ENCODE results near the gene UTY. TPM values are rescaled to one million over a fixed set of nuclear protein-coding genes. Genes with fewer than 3 reads are reported as not detected.

UTY gene
- total RNA-seq, 2 experiments from 2014 or later: 35.8 to 36.7 TPM

DNA sequence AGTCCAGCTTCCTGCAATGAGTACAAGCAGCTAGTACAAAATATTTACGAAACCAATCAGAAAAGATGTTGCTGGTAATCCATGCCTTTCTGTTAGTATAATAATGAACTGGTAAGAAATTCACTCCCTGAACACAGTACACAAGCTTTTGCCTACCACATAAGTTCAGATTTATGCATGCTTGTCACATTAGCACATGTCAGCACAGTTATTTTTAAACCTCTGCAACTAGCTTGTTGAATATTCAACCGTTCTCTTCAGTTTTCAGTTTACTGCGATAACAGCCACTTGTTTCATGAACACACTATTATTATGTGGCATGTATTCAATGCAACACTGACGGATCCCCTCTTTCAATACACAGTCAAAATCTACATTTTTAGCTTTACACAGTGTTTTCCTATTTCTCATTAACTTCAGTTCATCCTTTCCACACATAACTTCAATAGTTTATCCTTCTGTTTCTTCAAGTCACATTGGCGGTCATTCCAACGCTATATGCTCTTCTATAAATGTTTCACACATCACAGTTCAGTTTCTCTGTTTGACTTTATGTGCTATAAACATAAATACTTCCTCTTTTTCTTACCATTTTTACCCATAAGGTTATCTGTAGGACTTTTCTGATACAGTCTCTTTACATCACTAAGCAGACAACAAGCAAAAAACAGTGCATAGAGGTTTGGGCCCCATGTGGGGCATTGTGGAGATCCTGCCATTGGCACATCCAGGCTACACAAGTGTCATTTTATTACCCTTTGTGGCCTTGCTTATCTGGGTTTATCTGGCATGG, 62.8 kb downstream of the UTY start:
- peak overlapping the region; percentile 59 for H3K4me2 ChIP-seq (ENCODE audit: low read length)
- no peaks in the 10 kb centered on the region for H4K20me1 ChIP-seq (ENCODE audit: insufficient read depth, low read length)
- H3K4me3 ChIP-seq (ENCODE audit: low read depth, low read length, poor library complexity, severe bottlenecking): peak overlapping the region; percentile 40
- intact Hi-C loops (cut with micrococcal nuclease; ENCODE audit: unreplicated experiment): no loop called here
- DNase-seq (ENCODE audit: low spot score): peak; percentile 30
- peaks cover 40% of the 10 kb centered on the region for H3K36me3 ChIP-seq (ENCODE audit: insufficient read depth, low read length)
- peaks cover 65% of the 10 kb centered on the region for H3K79me2 ChIP-seq (ENCODE audit: insufficient read depth, low read depth, low read length)
- H2AFZ ChIP-seq (ENCODE audit: low read length): no peak overlapping the region; the same call in 1 of the 2 replicates
- no peak for TF ChIP-seq EZH2phosphoT487 (IDR thresholded peaks at IDR 0.05; ENCODE audit: borderline replicate concordance, low read depth, low read length)
- TF ChIP-seq, protein P1, sequence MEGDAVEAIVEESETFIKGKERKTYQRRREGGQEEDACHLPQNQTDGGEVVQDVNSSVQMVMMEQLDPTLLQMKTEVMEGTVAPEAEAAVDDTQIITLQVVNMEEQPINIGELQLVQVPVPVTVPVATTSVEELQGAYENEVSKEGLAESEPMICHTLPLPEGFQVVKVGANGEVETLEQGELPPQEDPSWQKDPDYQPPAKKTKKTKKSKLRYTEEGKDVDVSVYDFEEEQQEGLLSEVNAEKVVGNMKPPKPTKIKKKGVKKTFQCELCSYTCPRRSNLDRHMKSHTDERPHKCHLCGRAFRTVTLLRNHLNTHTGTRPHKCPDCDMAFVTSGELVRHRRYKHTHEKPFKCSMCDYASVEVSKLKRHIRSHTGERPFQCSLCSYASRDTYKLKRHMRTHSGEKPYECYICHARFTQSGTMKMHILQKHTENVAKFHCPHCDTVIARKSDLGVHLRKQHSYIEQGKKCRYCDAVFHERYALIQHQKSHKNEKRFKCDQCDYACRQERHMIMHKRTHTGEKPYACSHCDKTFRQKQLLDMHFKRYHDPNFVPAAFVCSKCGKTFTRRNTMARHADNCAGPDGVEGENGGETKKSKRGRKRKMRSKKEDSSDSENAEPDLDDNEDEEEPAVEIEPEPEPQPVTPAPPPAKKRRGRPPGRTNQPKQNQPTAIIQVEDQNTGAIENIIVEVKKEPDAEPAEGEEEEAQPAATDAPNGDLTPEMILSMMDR (conservative IDR thresholded peaks at IDR 0.05; ENCODE audit: low read length): no peak
- peaks cover 45% of the 10 kb centered on the region for H3K4me1 ChIP-seq (ENCODE audit: insufficient read depth, low read length, poor library complexity, severe bottlenecking)
- ChIA-PET CTCF (ENCODE audit: unreplicated experiment) (no interaction called here), POLR2A (interaction anchor here (0.6 to 0.8 kb wide), 2 partner anchors 10 to 1946 kb away, joined by 3 to 4 read pairs; no protein-coding TSS in a partner anchor)
- H3K27ac ChIP-seq (ENCODE audit: low read depth, low read length, poor library complexity, severe bottlenecking): peak overlapping the region; percentile 69
- H3K9me3 ChIP-seq (ENCODE audit: low read length): no peaks in the 10 kb centered on the region
- no TSS peak for BruUV-seq (replicated peaks)
- no peaks in the 10 kb centered on the region for H3K9me2 ChIP-seq (ENCODE audit: insufficient read depth, low read length)

DNA sequence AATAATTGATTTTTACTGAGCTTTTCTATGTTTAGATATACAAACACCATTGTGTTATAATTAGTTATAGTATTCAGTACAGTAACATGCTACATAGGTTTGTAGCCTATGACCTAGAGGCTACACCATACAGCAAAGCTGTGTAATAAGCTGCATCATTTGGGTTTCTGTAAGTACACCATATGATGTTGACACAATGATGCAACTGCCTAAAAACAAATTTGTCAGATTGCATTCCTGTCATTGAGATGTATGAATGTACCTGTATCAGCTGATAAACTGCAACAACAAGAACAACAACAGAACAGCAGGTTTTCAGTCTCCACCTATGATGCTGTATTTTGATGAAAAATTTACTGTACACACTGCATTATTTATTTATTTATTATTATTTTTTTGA, 64.3 kb downstream of the UTY start:
- Histone ChIP-seq H3K4me2 (ENCODE audit: low read length) (no peak overlapping the region), H3K79me2 (ENCODE audit: insufficient read depth, low read depth, low read length) (peaks cover 53% of the 10 kb centered on the region), H3K9me2 (ENCODE audit: insufficient read depth, low read length) (no peaks in the 10 kb centered on the region), H2AFZ (ENCODE audit: low read length) (no peak overlapping the region), H3K9me3 (ENCODE audit: low read length) (no peaks in the 10 kb centered on the region), H3K36me3 (ENCODE audit: insufficient read depth, low read length) (peaks cover 42% of the 10 kb centered on the region), H3K4me1 (ENCODE audit: insufficient read depth, low read length, poor library complexity, severe bottlenecking) (peaks cover 42% of the 10 kb centered on the region), H3K4me3 (ENCODE audit: low read depth, low read length, poor library complexity, severe bottlenecking) (no peak overlapping the region), H3K27ac (ENCODE audit: low read depth, low read length, poor library complexity, severe bottlenecking) (no peak overlapping the region), H4K20me1 (ENCODE audit: insufficient read depth, low read length) (no peaks in the 10 kb centered on the region)
- no peak for DNase-seq (ENCODE audit: low spot score)
- no peak for TF ChIP-seq EZH2phosphoT487 (IDR thresholded peaks at IDR 0.05; ENCODE audit: borderline replicate concordance, low read depth, low read length)
- TF ChIP-seq, protein P1 (conservative IDR thresholded peaks at IDR 0.05; ENCODE audit: low read length): no peak
- intact Hi-C loops (cut with micrococcal nuclease; ENCODE audit: unreplicated experiment): no loop called here
- POLR2A ChIA-PET: no interaction called here
- no TSS peak for BruUV-seq (replicated peaks)
- CTCF ChIA-PET (ENCODE audit: unreplicated experiment): no interaction called here

DNA sequence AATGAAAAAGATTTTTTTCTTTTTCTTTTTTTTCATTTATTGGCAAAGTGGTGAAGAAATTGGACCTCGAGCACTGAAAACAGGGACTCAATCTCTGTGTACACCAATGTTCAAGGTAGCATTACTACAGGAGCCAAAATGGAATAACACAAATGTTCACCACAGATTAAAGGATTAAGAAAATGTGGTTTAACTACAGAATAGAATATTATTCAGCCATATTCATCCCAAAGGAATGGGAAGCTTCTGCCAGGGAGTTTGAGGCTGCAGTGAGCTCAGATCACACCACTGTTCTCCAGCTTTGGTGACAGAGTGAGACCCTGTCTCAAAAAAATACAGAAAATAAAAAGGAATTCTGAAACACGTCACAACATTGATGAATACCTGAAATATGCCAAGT, 81.0 kb downstream of the UTY start:
- Histone ChIP-seq H3K9me3 (ENCODE audit: low read length) (no peaks in the 10 kb centered on the region), H3K4me3 (ENCODE audit: low read depth, low read length, poor library complexity, severe bottlenecking) (no peak overlapping the region), H3K4me2 (ENCODE audit: low read length) (no peak overlapping the region), H4K20me1 (ENCODE audit: insufficient read depth, low read length) (no peaks in the 10 kb centered on the region), H2AFZ (ENCODE audit: low read length) (no peak overlapping the region), H3K79me2 (ENCODE audit: insufficient read depth, low read depth, low read length) (no peaks in the 10 kb centered on the region; the same call in 1 of the 2 replicates), H3K36me3 (ENCODE audit: insufficient read depth, low read length) (peaks cover 15% of the 10 kb centered on the region), H3K27ac (ENCODE audit: low read depth, low read length, poor library complexity, severe bottlenecking) (no peak overlapping the region), H3K9me2 (ENCODE audit: insufficient read depth, low read length) (no peaks in the 10 kb centered on the region), H3K4me1 (ENCODE audit: insufficient read depth, low read length, poor library complexity, severe bottlenecking) (no peaks in the 10 kb centered on the region)
- CTCF ChIA-PET (ENCODE audit: unreplicated experiment): interaction anchor here (0.5 kb wide), 1 partner anchor 38 kb away, joined by 7 read pairs; no protein-coding TSS in a partner anchor
- TF ChIP-seq EZH2phosphoT487 (IDR thresholded peaks at IDR 0.05; ENCODE audit: borderline replicate concordance, low read depth, low read length): no peak
- TF ChIP-seq, protein P1 (conservative IDR thresholded peaks at IDR 0.05; ENCODE audit: low read length): no peak
- intact Hi-C loops (cut with micrococcal nuclease; ENCODE audit: unreplicated experiment): no loop called here
- DNase-seq (ENCODE audit: low spot score): no peak
- BruUV-seq (replicated peaks): no TSS peak
- POLR2A ChIA-PET: no interaction called here

Measured in OCI-LY7 (cell line).